Lung (tissue), 12 donors: ENCODE measurements around the gene LRRC8C. TPM values are rescaled to one million over a fixed set of nuclear protein-coding genes. Genes with fewer than 3 reads are reported as not detected.
A peak's percentile ranks its signal among the peaks of the same experiment; 100 is the strongest.

Experiments
- ATAC-seq: fragments of 200-7000 bp; cut with Tn5 transposase; one replicate; pipeline ENCODE4 v1.9.1; 2020; ENCODE audit warnings: moderate number of reproducible peaks; ENCODE audit not compliant: insufficient read depth, low FRiP score
- DNase-seq, 3 donors: peaks; one replicate each; pipeline ENCODE4 v3.0.0-alpha.2; 2013 to 2017
- H3K27ac ChIP-seq, 2 donors: one replicate each; pipeline ENCODE4 v1.5.1; 2013; ENCODE audit warnings: mild to moderate bottlenecking in 2 of 2, moderate library complexity in 2 of 2, control low read depth in 1 of 2, inconsistent platforms in 1 of 2, low read depth in 1 of 2, low read length in 1 of 2
- H3K27me3 ChIP-seq, 3 donors: one replicate each; pipeline ENCODE4 v1.5.1; 2013; ENCODE audit warnings: low read length in 2 of 3; ENCODE audit not compliant: control insufficient read depth in 3 of 3, insufficient read depth in 3 of 3
- H3K36me3 ChIP-seq, 4 donors: one replicate each; pipeline ENCODE4 v1.5.1; 2013; ENCODE audit warnings: low read length in 4 of 4, mild to moderate bottlenecking in 1 of 4, moderate library complexity in 1 of 4; ENCODE audit not compliant: control insufficient read depth in 4 of 4, insufficient read depth in 4 of 4
- H3K4me1 ChIP-seq, 5 donors: one replicate each; pipeline ENCODE4 v1.5.1; 2013; ENCODE audit warnings: low read length in 5 of 5, mild to moderate bottlenecking in 2 of 5, moderate library complexity in 1 of 5; ENCODE audit not compliant: control insufficient read depth in 5 of 5, insufficient read depth in 5 of 5
- H3K4me3 ChIP-seq: one replicate; pipeline ENCODE4 v1.5.1; 2013; ENCODE audit warnings: mild to moderate bottlenecking, control low read depth, moderate library complexity
- H3K9ac ChIP-seq, 2 donors: one replicate each; pipeline ENCODE4 v1.5.1; 2013; ENCODE audit warnings: low read length in 2 of 2, control low read depth in 1 of 2; ENCODE audit not compliant: insufficient read depth in 1 of 2
- H3K9me3 ChIP-seq, 4 donors: one replicate each; pipeline ENCODE4 v1.5.1; 2013; ENCODE audit warnings: low read length in 3 of 4, mild to moderate bottlenecking in 1 of 4, moderate library complexity in 1 of 4; ENCODE audit not compliant: control insufficient read depth in 4 of 4, insufficient read depth in 3 of 4
- CTCF ChIP-seq: IDR thresholded peaks from 2 replicates; pipeline ENCODE4 v1.5.1; 2012; ENCODE audit warnings: mild to moderate bottlenecking; ENCODE audit errors: control extremely low read depth, extremely low read depth
- WGBS, 2 donors: extraction: QIAGEN DNeasy Blood & Tissue Kit; methylation state at CpG; one replicate each; pipeline ENCODE4 v1.1.7; 2013; 5-methylcytosine and 5-hydroxymethylcytosine counted together
- polyA plus RNA-seq, 2 donors: library from polyadenylated mRNA; stranded (reverse); fragments of 200-250 nt; gene quantifications; one replicate each; pipeline ENCODE4 v1.2.1, GENCODE V29; 2013
- total RNA-seq, 2 donors: library from RNA; depleted of rRNA in 1 of 2; stranded (reverse); fragments of >200 nt in 1 of 2; gene quantifications; one replicate each; pipeline ENCODE4 v1.2.1, GENCODE V29; 2014 to 2021
- donor health status: control.
- donor health status: control.
- donor health status: Bipolar disorder and iron deficiency.
- donor health status: healthy.
- donor health status: DM: yes; HTN: yes; CAD: no.

The LRRC8C gene
- total and polyA plus RNA-seq, 4 donors = 3.3 to 11.7 (median 6.9) TPM

- Histone ChIP-seq H3K4me1 (peaks cover 0 to 33% (median 0%) of the 10 kb centered on the region in 5 donors), H3K9me3 (no peaks in the 10 kb centered on the region), H3K36me3 (no peaks in the 10 kb centered on the region), H3K9ac (no peak overlapping the region), H3K27me3 (no peaks in the 10 kb centered on the region), H3K4me3 (no peak overlapping the region), H3K27ac (no peak overlapping the region)
- no peak for DNase-seq
- ATAC-seq = no peak
- TF ChIP-seq CTCF = no peak
- WGBS, 2 donors = 41 to 76% methylated on average over 1 of the region's 1 CpG
These were observed 36.5 kb downstream of the LRRC8C start for GRCh38 chr1:89669441-89669840.

GRCh38 chr1:89670163-89670562 lies 37.2 kb downstream of the LRRC8C start:
- peak; percentile 62 for ATAC-seq
- no peak for DNase-seq

GRCh38 chr1:89670711-89671110 lies 37.8 kb downstream of the LRRC8C start:
- peaks cover 0 to 33% (median 0%) of the 10 kb centered on the region in 5 donors for H3K4me1 ChIP-seq
- no peaks in the 10 kb centered on the region for H3K36me3 ChIP-seq
- H3K27ac ChIP-seq = no peak overlapping the region
- TF ChIP-seq CTCF = no peak
- DNase-seq (no peak), ATAC-seq (no peak)
- no peak overlapping the region for H3K4me3 ChIP-seq
- no peaks in the 10 kb centered on the region for H3K9me3 ChIP-seq
- no peaks in the 10 kb centered on the region for H3K27me3 ChIP-seq
- H3K9ac ChIP-seq = no peak overlapping the region

More at GRCh38 chr1:89670163-89670562, 37.2 kb downstream of the LRRC8C start:
- Histone ChIP-seq H3K27me3 (no peaks in the 10 kb centered on the region), H3K9me3 (no peaks in the 10 kb centered on the region), H3K36me3 (no peaks in the 10 kb centered on the region), H3K9ac (no peak overlapping the region), H3K4me1 (peaks cover 0 to 33% (median 0%) of the 10 kb centered on the region in 5 donors), H3K27ac (no peak overlapping the region), H3K4me3 (no peak overlapping the region)
- WGBS, 2 donors = 49 to 71% methylated on average over 7 of the region's 7 CpGs
- no peak for TF ChIP-seq CTCF
